Measurements from ENCODE around the gene ZNF672.
"Not testable (repeated sequence)": the region's sequence is repeated elsewhere in the genome, so short reads cannot be mapped to it uniquely, and the experiment has no call there.

ZNF672 gene

DNA sequence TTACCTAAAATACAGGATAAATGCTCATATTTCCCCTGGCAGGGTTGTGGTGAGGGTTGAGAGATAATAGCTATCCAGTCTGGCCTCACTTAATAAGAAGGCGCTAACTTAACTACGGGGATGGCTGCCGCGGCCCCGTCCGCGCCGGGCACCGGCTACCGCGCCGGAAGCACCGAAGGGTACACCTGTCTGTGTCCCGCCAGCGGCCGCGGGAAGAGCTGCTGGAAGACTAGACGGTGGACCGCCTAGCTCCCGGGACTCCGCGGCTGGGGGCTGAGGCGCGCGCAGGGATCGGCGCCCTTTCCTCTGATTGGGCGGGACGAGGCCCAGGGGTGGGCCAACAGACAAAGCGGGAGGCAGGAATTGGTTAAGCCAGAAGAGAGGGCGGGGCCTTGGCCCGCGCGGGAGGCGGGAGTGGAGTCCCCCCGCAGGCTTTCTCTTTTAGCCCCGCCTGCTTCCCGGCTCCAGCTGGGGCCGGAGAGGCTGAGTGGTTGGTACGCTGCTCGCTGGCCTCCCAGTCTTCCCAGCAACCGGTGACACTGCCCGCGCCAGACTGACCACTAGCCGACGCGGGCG is at the start of gene ZNF672:
ZNF672 (plus strand) TSS at position 444 of the 576 bp plus-strand sequence. CDS start 9,051 bp downstream, outside the sequence.
- peak; percentile 93 for DNase-seq (ENCODE audit: low spot score)

DNA sequence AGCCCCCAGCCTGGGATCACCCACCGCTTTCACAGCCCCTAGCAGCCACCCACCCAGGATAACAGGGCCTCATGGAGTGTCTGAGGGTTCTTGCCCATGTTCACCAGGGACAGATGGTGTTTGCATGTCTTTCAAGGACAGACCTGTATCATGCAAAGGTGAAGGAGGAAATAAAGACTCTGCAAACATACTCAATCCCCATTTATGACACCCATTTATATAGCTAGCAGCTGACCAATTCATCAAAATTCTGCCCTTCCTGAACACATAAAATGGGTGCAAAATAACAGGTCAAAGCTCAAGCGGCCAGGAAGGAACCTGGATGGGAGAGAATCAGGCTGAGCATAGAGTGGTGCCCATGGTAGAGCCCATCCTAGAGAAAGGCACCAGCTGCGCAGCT is 49.7 kb upstream of the ZNF672 start:
- DNase-seq (ENCODE audit: low spot score), result no peak

DNA sequence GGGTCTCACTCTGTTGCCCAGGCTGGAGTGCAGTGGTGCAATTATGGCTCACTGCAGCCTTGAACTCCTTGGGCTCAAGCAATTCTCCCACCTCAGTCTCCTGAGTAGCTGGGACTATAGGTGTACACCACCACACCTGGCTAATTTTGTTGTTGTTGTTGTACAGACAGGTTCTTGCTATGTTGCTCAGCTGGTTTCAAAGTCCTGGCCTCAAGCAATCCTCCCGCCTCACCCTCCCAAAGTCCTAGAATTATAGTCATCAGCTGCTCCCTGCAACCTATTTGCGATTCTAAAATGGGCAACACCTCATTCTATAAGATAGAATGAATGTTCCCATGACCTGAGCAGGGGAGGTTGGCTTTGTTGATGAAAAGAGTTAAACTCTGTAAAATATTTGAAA is 48.7 kb upstream of the ZNF672 start:
- DNase-seq (ENCODE audit: low spot score), result not testable (repeated sequence)

DNA sequence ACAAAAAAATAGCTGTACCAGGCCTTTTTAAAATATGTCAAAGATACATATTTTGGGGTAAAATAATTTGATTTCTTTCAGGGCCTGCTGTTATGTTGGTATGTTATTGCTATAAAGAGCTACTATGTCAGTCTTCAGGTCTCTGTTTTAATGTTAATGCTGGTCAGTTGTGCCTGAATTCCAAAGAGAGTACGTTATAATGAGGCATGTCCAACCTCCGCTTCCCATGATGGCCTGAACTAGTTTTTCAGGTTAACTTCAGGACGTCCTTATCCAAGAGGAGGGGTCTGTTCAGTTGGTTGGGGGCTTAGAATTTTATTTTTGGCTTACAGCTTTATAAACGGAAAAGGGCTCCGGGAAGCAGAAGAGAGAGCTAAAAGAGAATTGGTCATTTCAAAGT is 47.6 kb upstream of the ZNF672 start:
- no peak for DNase-seq (ENCODE audit: low spot score)

DNA sequence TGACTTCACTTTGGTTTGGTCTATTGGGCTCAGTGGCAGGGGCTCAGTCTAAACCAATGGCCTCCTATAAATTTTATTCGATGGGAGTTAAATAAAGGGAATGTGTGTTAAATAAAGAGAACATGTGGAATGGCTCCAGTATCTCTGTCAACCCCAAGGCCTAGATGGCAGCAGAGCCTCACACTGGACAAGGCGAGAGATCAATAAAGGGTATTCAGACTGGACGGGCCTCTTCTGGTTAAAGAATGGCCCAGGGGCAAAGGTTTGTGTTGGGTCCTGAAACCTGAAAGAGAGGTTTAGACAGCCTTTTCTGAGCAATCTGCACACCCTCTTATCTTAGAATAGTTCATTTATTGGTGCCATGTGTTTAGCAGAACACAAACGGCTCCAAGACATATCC is 47.0 kb upstream of the ZNF672 start:
- DNase-seq (ENCODE audit: low spot score), result no peak

DNA sequence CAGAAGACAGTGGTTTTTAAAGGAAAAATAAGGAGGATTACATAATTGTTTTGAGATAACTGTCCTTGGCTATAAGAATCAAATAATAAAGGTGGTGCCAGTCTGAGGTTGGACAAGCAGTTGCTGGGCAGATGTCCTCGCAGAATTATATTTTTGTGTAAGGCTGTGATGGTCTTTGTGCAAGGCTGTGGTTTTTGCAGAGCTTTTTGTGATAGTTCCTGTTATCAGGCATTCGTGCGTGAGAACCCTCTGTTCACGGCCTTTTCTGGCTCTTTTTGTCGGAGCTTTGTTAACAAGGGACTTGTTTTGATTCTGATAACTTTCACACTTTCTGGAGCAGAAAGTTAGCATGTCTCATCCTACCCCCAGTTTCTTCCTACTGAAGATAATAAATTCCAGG is 45.7 kb upstream of the ZNF672 start:
- no peak for DNase-seq (ENCODE audit: low spot score)

DNA sequence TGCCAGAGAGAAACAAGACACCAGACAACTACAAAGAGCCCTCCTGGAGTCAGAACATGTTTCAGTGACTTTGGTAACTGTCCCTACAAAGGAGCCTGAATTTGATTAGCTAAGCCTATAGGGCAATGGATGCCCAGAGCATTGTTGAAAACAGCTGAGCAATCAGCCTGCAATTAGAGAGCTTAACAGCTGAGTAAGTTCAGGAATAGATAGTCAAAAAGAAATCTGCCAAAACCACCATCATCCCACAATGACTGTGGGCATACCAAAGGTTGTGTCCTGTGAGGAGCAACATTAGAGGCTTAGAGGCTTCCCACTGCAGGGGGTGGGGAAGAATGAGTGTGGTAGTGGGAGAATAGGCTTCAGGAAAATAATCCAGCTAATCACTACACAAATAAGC is 44.4 kb upstream of the ZNF672 start:
- no peak for DNase-seq (ENCODE audit: low spot score)

DNA sequence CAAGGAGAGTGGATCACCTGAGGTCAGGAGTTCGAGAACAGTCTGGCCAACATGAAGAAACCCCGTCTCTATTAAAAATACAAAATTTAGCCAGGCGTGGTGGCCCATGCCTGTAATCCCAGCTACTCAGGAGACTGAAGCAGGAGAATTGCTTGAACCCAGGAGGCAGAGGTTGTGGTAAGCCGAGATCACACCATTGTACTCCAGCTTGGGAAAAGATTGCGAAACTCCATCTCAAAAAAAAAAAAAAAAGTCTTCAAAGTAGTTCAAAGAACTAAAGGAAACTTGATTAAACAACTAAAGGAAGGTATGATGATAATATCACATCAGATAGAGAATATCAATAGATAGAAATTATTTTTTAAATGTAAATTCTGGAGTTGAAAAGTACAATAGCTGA is 43.4 kb upstream of the ZNF672 start:
- DNase-seq (ENCODE audit: low spot score), result not testable (repeated sequence)

DNA sequence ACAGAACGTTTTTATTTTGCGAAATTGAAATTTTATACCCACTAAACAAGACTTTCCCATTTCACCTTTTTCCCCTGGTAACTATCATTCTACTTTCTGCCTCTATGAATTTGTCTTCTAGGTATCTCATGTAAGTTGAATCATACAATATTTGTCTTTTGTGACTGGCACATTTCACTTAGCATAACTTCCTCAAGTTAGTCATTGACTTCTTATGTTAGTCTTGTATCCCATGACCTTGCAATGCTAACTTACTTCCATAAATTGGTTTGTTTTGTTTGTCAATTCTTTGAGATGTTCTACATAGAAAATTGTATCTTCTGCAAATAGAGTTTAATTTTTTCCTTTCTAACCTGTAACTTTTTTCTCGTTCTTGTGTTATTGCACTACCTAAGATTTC is 39.2 kb upstream of the ZNF672 start:
- no peak for DNase-seq (ENCODE audit: low spot score)

DNA sequence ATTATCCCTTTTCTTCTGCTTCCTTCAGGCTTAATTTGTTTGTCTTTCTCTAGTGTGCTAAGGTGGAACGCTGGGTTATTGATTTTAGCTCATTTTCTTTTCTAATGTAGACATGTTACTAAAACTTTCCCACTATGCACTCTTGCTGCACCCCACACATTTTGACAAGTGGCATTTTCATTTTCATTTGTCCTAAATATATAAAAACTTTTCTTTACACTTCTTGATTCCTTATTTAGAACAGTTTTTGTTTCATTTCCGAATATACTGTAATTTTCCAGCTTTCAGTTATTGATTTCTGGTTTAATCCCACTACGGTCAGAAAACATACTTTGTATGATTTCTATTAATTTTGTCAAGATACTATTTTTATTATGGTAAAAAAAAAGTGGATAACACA is 37.6 kb upstream of the ZNF672 start:
- DNase-seq (ENCODE audit: low spot score), result no peak

DNA sequence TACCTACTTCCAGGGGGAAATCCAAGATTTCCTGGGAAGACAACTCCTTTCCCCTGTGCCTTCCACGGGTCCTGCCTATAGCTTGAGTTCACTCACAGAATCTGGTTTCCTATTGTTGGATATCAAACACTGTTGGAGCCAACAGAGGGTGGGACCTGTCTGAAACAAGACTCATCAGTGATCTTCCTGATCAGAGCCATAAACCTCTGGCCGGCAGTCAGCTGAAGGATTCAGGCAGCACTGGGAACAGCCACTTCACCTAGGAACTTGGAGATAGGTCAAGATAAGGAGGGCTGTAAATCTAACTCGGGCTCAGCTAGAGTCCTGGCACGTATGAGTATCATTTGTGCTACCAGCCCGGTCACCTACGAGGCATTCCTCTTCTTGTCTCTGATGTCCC is 35.6 kb upstream of the ZNF672 start:
- DNase-seq (ENCODE audit: low spot score), result no peak

DNA sequence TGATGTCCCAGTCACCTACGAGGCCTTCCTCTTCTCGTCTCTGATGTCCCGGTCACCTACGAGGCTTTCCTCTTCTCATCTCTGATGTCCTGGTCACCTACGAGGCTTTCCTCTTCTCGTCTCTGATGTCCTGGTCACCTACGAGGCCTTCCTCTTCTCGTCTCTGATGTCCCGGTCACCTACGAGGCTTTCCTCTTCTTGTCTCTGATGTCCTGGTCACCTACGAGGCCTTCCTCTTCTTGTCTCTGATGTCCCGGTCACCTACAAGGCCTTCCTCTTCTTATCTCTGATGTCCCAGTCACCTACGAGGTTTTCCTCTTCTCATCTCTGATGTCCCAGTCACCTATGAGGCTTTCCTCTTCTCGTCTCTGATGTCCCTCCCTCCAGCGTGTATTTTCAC is 34.5 kb upstream of the ZNF672 start:
- not testable (repeated sequence) for DNase-seq (ENCODE audit: low spot score)

DNA sequence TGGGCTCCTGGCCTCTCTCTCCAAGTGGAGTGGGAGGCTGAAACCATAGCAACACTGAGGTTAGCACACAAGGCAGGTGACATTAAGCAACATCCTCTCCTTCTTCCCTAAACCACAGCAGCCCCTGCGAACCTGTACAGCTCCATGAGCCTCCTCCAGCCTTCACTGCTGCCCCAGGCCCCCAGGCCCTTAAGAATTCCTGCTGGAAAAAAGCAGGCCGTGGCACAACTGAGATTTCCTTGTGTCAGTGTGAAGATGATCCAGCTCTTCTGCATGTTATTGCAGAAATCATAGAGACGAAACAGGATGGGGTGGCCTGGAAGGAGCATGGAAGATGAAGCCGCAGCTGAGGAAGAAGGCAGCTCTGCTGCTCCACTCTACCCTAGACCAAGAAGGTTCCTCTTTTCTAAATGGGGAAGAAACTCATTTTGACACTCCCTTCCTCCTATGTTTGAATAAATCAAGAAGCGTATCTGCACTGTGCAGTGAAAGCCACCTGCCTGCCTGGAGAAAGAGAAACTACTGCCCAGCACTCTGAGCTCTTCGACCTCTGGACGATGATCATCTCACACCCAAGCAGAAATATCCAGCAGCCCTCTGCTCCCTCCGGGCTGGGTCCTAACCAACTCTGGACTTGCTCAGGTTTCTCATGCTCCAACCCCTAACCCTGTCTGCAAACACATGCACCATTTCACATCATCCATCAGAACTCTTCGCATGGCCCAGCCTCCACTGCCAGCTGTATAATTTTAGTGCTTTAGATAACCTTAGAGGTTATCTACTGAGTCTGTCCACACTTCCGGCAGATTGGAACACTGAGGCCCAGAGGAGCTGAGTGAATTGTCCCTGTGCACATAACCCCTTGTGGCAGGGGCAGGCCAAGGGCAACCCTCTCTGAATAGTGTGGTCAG is 33.0 kb upstream of the ZNF672 start:
- no peak for DNase-seq (ENCODE audit: low spot score)

DNA sequence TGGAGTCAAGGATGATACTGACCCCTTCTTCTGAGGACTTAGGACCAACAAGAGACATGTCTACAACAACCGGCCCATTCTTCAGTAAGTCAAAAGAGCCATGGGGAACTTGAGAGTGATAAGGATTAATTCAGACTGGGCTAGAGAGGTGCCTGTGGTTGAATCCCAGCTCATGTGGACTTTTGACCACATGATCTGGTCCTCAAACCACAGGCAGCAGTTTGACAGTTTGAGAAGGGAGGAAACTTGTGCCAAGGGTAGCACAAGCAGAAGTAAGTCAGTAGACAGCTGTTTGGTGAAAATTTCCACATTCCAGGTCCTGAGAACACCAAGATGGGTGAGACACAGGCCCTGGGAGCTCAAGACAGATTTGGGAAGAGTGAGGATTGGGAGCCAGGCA is 32.1 kb upstream of the ZNF672 start:
- no peak for DNase-seq (ENCODE audit: low spot score)

DNA sequence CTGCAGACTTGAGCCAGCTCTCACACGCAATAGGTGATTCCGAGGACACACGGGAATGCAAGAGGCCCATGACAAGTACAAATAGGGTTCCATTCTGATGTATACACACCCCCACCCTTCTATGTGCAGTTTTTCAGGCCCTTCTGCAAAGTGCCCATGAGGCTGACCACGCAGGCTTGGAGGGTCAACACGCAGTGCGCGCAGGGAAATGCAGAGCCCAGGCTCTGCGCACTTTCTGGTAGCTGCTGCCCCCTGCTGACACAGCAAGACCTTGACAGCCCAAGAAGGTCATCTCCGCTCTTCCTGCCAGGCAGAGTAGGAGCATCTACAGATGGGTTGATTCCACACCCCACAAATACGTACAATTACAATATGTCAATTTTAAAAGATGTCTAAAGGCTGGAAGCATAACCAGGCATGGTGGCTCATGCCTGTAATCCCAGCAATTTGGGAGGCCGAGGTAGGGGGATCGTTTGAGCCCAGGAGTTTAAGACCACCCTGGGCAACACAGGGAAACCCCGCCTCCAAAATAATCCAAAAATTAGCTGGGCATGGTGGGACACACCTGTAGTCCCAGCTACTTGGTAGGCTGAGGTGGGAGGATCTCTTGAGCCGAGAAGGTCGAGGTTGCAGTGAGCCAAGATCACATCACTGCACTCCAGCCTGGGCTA is 30.8 kb upstream of the ZNF672 start:
- DNase-seq (ENCODE audit: low spot score), result peak; percentile 57

DNA sequence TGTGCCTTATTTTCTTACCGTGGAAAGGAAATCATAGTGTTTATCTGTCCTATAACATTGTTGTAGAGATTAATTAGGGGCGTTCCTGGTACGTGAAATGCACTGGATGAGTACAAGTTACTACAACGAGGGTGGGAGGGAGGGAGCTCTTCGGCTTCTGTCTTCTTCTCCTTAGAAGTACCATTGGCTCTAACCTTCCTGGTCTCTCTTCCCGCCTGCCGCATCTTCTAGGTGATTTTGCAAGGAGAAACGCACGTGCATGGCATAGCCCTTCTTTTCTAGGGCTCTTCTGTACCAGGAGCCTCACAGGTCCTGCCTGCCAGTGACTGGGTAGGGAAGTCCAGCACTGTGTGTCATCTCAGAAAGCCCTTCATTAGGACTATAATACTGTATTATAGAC is 29.1 kb upstream of the ZNF672 start:
- no peak for DNase-seq (ENCODE audit: low spot score)

DNA sequence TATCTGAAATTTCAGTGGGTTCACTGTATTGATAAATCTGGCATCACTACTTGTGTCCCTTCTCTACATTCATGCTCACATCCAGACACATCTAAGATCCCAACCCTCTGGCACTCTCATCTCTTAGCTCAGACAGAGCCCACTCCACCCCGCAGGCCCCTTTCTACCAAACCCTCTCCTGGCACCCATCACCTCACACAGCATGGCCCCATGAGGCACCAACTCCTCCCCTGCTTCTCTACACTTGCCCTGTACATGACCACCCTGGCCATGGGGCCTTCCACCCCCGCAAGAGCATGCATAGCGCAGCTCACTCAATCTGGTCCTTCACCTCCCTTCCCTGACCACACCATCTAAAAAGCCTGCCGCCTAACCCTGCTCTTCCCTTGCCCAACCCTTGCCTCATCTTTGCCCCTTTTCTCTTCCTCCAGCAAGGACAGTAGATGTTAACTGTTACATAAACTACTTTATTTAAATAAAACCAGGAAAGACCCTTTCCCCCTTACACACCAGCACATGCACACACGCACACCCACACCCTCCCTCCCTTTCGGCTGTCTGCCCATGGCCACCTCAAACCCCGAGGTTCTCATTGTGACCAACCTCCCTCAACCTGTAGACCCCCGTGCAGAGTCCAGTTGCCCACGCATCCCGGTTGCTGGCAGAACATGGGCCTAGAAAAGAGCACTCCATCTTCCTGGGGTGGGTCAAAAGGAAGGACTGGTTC is 27.9 kb upstream of the ZNF672 start:
- DNase-seq (ENCODE audit: low spot score), result no peak

DNA sequence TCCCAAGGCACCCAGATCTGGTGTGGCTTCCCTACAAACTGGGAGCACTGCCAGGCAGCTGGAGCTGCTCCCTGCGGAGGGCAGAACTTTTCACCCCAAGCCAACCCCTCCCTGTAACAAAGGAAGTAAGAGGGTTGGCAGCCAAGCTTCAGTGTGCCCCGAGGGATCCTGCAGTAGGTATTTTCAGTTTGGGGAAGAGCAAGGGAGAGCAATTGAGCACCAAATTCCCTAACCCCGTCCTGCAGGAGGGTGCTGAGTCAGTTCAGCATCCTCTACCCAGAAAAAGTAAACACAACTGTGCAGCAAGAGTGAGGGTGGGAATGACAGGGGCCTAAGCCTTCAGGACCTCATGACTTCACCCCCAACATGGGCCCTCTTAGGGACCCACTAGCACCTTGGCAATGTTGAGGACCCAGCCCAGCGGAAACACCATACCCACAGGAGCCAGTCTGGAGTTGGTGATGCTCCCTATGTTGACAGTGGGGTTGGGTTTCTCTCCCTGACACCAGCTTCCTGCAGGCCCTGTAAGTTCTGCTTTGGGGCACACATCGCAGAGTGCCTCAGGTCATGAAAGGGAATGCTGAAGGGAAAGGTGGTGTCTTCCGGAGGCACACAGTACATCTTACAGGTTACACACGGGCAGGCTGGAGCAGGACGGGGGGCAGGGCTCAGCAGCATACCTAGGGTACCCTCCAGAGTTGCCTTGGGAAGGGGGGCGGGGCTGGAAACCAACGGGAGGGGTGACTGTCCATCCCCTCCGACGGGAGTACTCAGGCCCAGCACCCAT is 27.1 kb upstream of the ZNF672 start:
- no peak for DNase-seq (ENCODE audit: low spot score)

DNA sequence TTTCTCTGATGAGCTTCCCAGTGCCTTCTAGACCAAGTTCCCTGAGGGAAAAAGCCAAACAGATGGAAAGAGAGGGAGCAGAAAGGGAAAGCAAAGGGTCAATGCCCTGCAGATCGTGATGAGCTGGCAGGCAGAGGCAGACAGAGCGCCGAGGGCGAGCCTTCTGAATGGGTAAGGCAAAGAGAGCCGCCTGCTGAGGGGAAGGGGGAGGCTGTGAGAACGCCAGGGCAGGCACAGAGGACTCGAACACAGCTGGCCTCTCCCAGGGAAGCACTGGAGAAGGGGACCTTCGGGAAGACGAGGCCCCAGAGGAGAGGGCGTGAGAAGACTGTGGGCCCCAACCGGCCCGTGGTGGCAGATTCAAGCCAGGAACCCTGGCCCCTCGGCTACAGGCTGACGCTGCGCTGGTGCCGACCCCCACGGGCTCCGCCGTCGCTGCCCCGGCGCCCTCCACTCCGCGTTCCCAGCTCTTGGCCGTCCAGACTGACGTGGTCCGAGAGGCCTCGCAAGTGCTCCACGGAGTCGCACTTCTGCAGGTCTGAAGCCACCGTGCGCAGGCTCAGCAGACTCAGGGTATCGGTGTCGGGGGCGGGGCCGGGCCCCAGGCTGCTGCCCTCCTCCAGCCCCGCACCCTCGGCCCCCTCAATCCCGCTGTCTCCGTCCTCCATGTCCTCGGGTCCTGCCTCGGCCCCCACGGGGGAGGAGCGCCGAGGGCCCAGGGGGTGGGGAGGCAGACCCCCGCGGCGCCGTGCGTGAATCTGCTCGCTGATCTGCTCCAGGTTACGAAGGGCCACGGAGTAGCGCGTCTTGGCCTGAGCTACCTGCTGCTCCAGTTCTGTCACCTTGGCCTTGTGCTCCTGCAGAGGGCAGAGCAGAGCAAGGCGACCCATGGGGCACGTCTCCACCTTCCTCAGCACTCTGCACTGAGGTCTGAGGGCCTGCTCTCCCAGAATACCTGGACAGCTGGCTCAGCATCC is 26.2 kb upstream of the ZNF672 start:
- DNase-seq (ENCODE audit: low spot score), result no peak

DNA sequence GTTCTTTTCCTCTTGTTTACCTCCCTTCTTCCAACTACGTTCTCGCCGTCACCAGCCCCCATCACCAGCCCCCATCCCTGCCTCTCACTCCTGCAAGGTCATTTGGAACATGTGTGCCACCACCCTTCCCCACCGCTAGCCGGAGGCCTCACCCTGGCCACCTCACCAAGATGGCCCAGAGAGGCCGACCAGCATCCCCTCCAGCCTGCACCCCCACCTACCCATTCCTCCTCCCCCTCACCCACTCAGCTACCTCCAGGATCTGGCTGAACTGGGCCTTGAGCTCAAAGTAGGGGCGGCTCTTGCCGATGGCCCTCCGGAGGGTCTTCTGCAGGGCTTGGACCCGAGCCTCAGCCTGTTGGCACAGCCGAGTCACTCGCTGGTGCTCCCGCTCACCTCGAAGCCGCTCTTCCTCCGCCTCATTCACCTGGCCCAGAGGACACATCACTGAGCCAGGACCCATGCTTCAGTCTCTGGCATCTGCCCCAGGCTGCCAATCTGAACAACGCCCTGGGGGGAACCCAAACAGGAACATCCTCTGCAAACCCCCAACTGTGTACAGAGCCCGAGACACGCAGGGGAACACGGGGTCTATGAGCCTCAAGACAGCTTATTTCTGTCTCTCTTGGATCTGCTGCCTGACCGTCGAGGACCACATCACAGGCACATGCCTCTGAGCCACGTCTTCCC is 25.1 kb upstream of the ZNF672 start:
- no peak for DNase-seq (ENCODE audit: low spot score)

Data from CD4-positive, alpha-beta T cell treated with Interleukin-6 at 100 ng/mL for 8 hours (primary cell).